Neural cell (in vitro differentiated cells): Measurements from ENCODE around the gene TEF. TPM values are rescaled to one million over a fixed set of nuclear protein-coding genes. Genes with fewer than 3 reads are reported as not detected.

Experiments used
- polyA plus RNA-seq: library from polyadenylated mRNA; depleted of rRNA; stranded (reverse); fragments of >200 nt; gene quantifications from 2 replicates; pipeline ENCODE4 v1.2.3, GENCODE V29; 2014
- small RNA-seq, 3 experiments: library from RNA; depleted of rRNA; stranded (forward); fragments of <200 nt; gene quantifications; one replicate each; pipeline ENCODE3, GENCODE V24; 2012

TEF gene
- polyA plus RNA-seq, 1 donor from 2014 or later = 4.9 TPM

Small RNAs within 50 kb of the gene (small RNA-seq; reads per million reads assigned to genes)
- 0 to 0.03 (median 0) reads per million in 3 experiments for gene RNU6-495P

Other genes with a start within 250 kb of the TEF start
- 32.5 and 33.2 TPM in 2 replicates for gene L3MBTL2, start 176.6 kb upstream of the TEF start, polyA plus RNA-seq
- gene CHADL, start 141.0 kb upstream of the TEF start, polyA plus RNA-seq = 0.22 TPM in 1 of 2 replicates, not detected in the other
- gene RANGAP1, start 95.8 kb upstream of the TEF start, polyA plus RNA-seq = 48.6 and 57.0 TPM in 2 replicates
- 34.6 and 43.0 TPM in 2 replicates for gene ZC3H7B, start 80.4 kb upstream of the TEF start, polyA plus RNA-seq
- 8.2 and 9.1 TPM in 2 replicates for gene TOB2, start 64.9 kb downstream of the TEF start, polyA plus RNA-seq
- 148 and 153 TPM in 2 replicates for gene PHF5A, start 86.8 kb downstream of the TEF start, polyA plus RNA-seq
- gene ACO2, start 87.2 kb downstream of the TEF start, polyA plus RNA-seq = 72.3 and 88.2 TPM in 2 replicates
- 28.0 and 35.8 TPM in 2 replicates for gene POLR3H, start 162.5 kb downstream of the TEF start, polyA plus RNA-seq
- 7.1 and 10.3 TPM in 2 replicates for gene CSDC2, start 179.1 kb downstream of the TEF start, polyA plus RNA-seq
- gene PMM1, start 207.9 kb downstream of the TEF start, polyA plus RNA-seq = 55.5 and 61.6 TPM in 2 replicates
- gene DESI1, start 239.1 kb downstream of the TEF start, polyA plus RNA-seq = 27.5 and 31.0 TPM in 2 replicates
- 397 and 398 TPM in 2 replicates for gene XRCC6, start 239.4 kb downstream of the TEF start, polyA plus RNA-seq